Endothelial cell (in vitro differentiated cells): ENCODE results near the gene FRRS1. TPM values are rescaled to one million over a fixed set of nuclear protein-coding genes. Genes with fewer than 3 reads are reported as not detected.

Source experiments
- DNase-seq: peaks from one replicate; pipeline ENCODE4 v3.0.0; 2021; ENCODE audit warnings: low spot score
- H3K27ac Mint-ChIP-seq: one replicate; pipeline ENCODE4 v1.8.0; 2021; ENCODE audit warnings: mixed read lengths, inconsistent platforms; ENCODE audit not compliant: unreplicated experiment
- H3K27me3 Mint-ChIP-seq: one replicate; pipeline ENCODE4 v1.8.0; 2021; ENCODE audit warnings: mild to moderate bottlenecking, moderate library complexity, mixed read lengths, inconsistent platforms; ENCODE audit not compliant: unreplicated experiment
- H3K36me3 Mint-ChIP-seq: one replicate; pipeline ENCODE4 v1.8.0; 2021; ENCODE audit warnings: mild to moderate bottlenecking, low read depth, mixed read lengths, inconsistent platforms; ENCODE audit not compliant: unreplicated experiment
- H3K4me1 Mint-ChIP-seq: one replicate; pipeline ENCODE4 v1.8.0; 2021; ENCODE audit warnings: mild to moderate bottlenecking, mixed read lengths, inconsistent platforms; ENCODE audit not compliant: unreplicated experiment
- H3K4me3 Mint-ChIP-seq: one replicate; pipeline ENCODE4 v1.8.0; 2021; ENCODE audit warnings: mild to moderate bottlenecking, mixed read lengths, inconsistent platforms; ENCODE audit not compliant: unreplicated experiment
- H3K9me3 Mint-ChIP-seq: one replicate; pipeline ENCODE4 v1.8.0; 2021; ENCODE audit warnings: mixed read lengths, inconsistent platforms; ENCODE audit not compliant: unreplicated experiment
- total RNA-seq: library from RNA; stranded (reverse); fragmentation: NEBNext Ultra II Directional; extraction: Animal tissue kit (Norgen Biotek cat#: 25700); gene quantifications from one replicate; pipeline ENCODE4 v1.2.1, GENCODE V29; 2021; ENCODE audit not compliant: unreplicated experiment
- TF ChIP-seq, protein P1 (sequence below): fragments of 200-600 bp; sonication (generic); IDR thresholded peaks from one replicate; pipeline ENCODE4 v1.5.0; 2021; ENCODE audit warnings: antibody characterized with exemption; ENCODE audit not compliant: unreplicated experiment

The FRRS1 gene
- total RNA-seq, 1 donor from 2014 or later, result 4.1 TPM

DNA sequence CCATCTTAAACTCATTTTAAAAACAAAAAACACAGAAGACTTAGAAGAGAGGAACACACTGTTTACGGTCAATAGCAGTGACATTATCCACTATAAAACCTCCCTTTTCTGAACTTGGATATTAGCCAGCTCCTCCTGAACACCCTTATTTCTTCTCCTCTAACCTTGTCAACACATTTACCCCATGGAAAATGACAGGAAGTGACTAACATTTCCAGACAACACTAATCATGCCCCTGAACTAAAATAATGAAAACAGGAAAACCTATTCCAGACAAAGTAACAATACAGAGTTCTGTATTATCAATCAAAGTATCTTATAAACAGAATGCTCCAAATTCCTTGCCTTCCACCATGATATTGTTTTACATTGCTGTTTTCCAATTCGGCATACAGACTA lies 75.3 kb downstream of the FRRS1 start:
- peak overlapping the region; percentile 85 for H3K27ac Mint-ChIP-seq
- H3K36me3 Mint-ChIP-seq, result no peaks in the 10 kb centered on the region
- H3K27me3 Mint-ChIP-seq, result no peaks in the 10 kb centered on the region
- no peak for DNase-seq
- no peak overlapping the region for H3K4me3 Mint-ChIP-seq
- TF ChIP-seq, protein P1, sequence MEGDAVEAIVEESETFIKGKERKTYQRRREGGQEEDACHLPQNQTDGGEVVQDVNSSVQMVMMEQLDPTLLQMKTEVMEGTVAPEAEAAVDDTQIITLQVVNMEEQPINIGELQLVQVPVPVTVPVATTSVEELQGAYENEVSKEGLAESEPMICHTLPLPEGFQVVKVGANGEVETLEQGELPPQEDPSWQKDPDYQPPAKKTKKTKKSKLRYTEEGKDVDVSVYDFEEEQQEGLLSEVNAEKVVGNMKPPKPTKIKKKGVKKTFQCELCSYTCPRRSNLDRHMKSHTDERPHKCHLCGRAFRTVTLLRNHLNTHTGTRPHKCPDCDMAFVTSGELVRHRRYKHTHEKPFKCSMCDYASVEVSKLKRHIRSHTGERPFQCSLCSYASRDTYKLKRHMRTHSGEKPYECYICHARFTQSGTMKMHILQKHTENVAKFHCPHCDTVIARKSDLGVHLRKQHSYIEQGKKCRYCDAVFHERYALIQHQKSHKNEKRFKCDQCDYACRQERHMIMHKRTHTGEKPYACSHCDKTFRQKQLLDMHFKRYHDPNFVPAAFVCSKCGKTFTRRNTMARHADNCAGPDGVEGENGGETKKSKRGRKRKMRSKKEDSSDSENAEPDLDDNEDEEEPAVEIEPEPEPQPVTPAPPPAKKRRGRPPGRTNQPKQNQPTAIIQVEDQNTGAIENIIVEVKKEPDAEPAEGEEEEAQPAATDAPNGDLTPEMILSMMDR, result no peak
- no peaks in the 10 kb centered on the region for H3K9me3 Mint-ChIP-seq
- H3K4me1 Mint-ChIP-seq, result peaks cover 22% of the 10 kb centered on the region

DNA sequence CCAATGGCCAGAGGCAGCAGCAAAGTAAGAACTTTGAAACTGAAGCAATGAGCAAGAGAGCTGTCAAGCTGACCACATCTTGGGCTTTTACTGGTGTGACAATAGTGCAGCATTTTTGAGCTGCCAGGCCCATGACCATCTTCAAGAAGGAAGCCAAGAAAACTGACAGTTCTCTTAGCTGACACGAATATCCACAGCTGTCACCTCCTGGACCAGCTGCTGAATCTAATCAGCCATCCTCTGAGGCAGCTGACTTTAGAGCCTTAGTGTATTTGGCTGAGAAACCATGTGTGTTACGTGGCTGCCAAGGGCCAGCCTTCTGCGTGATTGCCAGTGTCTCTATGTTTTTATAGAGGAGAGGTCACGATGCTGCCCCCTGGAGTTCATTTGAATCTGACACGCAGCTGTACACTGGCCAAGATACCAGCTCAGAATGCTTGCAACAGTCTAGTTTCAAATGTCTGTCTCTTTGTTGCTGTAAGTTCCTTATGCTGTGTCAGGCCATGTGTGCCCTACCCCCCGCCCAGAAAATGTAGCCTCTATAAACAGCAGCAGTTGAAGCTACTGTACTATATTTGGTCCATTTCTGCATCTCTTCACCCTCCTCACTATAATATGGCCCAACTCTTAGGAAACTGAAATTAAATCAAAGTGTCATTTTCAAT lies 80.8 kb downstream of the FRRS1 start:
- Mint-ChIP-seq H3K36me3 (no peaks in the 10 kb centered on the region), H3K4me3 (no peak overlapping the region), H3K27ac (no peak overlapping the region), H3K4me1 (peaks cover 10% of the 10 kb centered on the region), H3K9me3 (no peaks in the 10 kb centered on the region), H3K27me3 (no peaks in the 10 kb centered on the region)
- TF ChIP-seq, protein P1, result peak; percentile 69
- DNase-seq, result peak; percentile 66

DNA sequence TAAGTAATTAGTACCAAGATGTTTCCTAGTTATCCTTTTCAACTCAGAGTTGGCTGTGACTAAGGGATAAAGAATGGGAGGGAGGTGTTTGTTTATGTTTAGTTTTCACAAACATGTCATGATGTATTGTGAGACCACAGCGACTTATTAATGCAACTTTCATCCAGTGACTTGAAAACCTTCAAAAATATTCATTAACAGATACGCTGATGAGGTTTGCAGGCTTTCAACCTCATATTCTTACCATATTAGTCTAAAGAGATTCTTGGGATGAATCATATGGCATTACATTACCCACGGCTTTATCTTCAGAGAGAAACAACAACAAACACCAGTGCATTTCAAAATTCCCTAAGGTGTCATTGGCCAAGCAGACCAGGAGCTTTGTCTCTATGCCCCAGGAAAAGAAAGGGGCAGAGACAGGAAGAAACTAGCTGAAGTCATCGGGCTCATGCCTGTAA lies 84.1 kb downstream of the FRRS1 start:
- TF ChIP-seq, protein P1, result no peak
- Mint-ChIP-seq H3K27ac (no peak overlapping the region), H3K4me1 (peaks cover 9% of the 10 kb centered on the region), H3K36me3 (no peaks in the 10 kb centered on the region), H3K27me3 (no peaks in the 10 kb centered on the region), H3K9me3 (no peaks in the 10 kb centered on the region), H3K4me3 (no peak overlapping the region)
- DNase-seq, result no peak

DNA sequence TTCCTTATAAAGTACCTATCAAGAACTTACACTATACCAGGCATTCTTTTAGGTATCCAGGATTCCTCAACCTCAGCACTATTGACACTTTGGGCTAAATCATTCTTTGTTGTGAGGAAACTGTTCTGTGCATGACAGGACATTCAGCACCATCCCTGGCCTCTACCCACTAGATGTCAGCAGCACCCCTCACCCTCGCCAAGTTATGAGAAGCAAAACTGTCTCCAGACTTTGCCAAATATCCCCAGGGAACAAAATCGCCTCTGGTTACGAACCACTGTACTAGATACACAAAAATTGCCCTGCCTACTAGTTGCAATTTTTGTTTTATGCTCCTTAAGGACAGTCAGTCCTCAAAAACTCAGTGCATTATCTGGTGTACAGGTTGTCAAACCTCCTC lies 84.9 kb downstream of the FRRS1 start:
- Mint-ChIP-seq H3K4me3 (no peak overlapping the region), H3K27me3 (no peaks in the 10 kb centered on the region), H3K27ac (no peak overlapping the region), H3K4me1 (peaks cover 9% of the 10 kb centered on the region), H3K9me3 (no peaks in the 10 kb centered on the region), H3K36me3 (no peaks in the 10 kb centered on the region)
- TF ChIP-seq, protein P1, result no peak
- no peak for DNase-seq

DNA sequence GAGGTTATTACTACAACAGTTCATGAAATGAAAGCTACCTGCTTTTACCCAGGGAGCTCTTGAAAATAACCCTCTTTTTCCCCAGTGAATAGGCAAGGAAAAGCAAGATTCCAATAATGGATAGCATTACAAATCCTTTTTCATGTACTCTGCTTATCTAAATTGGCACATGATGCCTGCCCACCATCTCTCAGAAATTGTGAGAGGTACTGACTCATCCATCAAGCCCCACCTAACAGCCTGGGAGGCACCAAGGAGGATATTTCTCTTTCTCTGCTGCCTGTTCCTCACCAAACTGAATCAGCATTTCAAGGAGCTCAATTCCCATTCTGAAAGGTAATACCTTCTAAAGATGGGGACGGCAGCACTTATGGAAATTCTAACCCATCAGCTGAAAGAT lies 86.2 kb downstream of the FRRS1 start:
- no peak for DNase-seq
- Mint-ChIP-seq H3K27me3 (no peaks in the 10 kb centered on the region), H3K4me3 (no peak overlapping the region), H3K4me1 (peaks cover 7% of the 10 kb centered on the region), H3K9me3 (no peaks in the 10 kb centered on the region), H3K27ac (no peak overlapping the region), H3K36me3 (no peaks in the 10 kb centered on the region)
- TF ChIP-seq, protein P1, result no peak
